IMR-90 (cell line): ENCODE data around the gene RAPGEFL1. TPM values are rescaled to one million over a fixed set of nuclear protein-coding genes. Genes with fewer than 3 reads are reported as not detected.

Experiments used
- ATAC-seq: fragments of 200-7000 bp; cut with Tn5 transposase; 2 replicates; pipeline ENCODE4 v1.9.1; 2020; ENCODE audit warnings: low read depth, mild to moderate bottlenecking, moderate library complexity
- BruUV-seq: library from RNA; stranded (reverse); fragments of 400-500 nt; replicated peaks from 2 replicates; lab custom pipeline; 2021; lab: Mats Ljungman, UMichigan
- CTCF ChIA-PET: fragments of 300-600 bp; formaldehyde crosslinking; extraction: SDS; loops from one replicate; lab custom pipeline; 2021; ENCODE audit warnings: antibody characterized with exemption; lab: Yijun Ruan, JAX
- POLR2A ChIA-PET: fragments of 300-600 bp; sonication (Branson Sonifier 250); formaldehyde crosslinking; loops from one replicate; lab custom pipeline; 2022; ENCODE audit warnings: antibody characterized with exemption; ENCODE audit not compliant: unreplicated experiment; lab: Charles Lee
- DNase-seq: peaks from one replicate; pipeline ENCODE4 v3.0.0; 2013
- H2AFZ ChIP-seq: replicated peaks from 2 replicates; pipeline ENCODE3; 2013; ENCODE audit warnings: low read length, mild to moderate bottlenecking; ENCODE audit not compliant: poor library complexity
- H2AK5ac ChIP-seq: 2 replicates; pipeline ENCODE4 v1.6.1; 2013; ENCODE audit warnings: low read depth, low read length, inconsistent platforms
- H2AK9ac ChIP-seq: replicated peaks from 2 replicates; pipeline ENCODE3; 2013; ENCODE audit warnings: mild to moderate bottlenecking, low read depth, low read length, moderate library complexity; ENCODE audit not compliant: poor library complexity
- H2BK120ac ChIP-seq: 2 replicates; pipeline ENCODE4 v1.6.1; 2013; ENCODE audit warnings: low read depth, low read length, inconsistent platforms
- H2BK15ac ChIP-seq: 3 replicates; pipeline ENCODE4 v1.6.1; 2013; ENCODE audit warnings: low read depth, low read length, inconsistent platforms
- H2BK20ac ChIP-seq: 2 replicates; pipeline ENCODE4 v1.6.1; 2013; ENCODE audit warnings: low read depth, mild to moderate bottlenecking, inconsistent platforms, low read length, moderate library complexity
- H2BK5ac ChIP-seq: 2 replicates; pipeline ENCODE4 v1.6.1; 2013; ENCODE audit warnings: mild to moderate bottlenecking, low read depth, low read length, inconsistent platforms; ENCODE audit not compliant: poor library complexity, severe bottlenecking
- H3K14ac ChIP-seq: replicated peaks from 2 replicates; pipeline ENCODE4 v1.6.1; 2013; ENCODE audit warnings: low read depth, low read length, inconsistent platforms
- H3K18ac ChIP-seq: 2 replicates; pipeline ENCODE4 v1.6.1; 2013; ENCODE audit warnings: low read depth, low read length, control low read depth
- H3K23ac ChIP-seq: 2 replicates; pipeline ENCODE4 v1.6.1; 2013; ENCODE audit warnings: low read depth, low read length, inconsistent platforms
- H3K27ac ChIP-seq: 2 replicates; pipeline ENCODE4 v1.5.1; 2013; ENCODE audit warnings: mild to moderate bottlenecking, control low read depth, low read length; ENCODE audit not compliant: insufficient read depth
- H3K27me3 ChIP-seq: 2 replicates; pipeline ENCODE4 v1.6.1; 2013; ENCODE audit warnings: low read length; ENCODE audit not compliant: control insufficient read depth, insufficient read depth
- H3K36me3 ChIP-seq: 2 replicates; pipeline ENCODE4 v1.6.1; 2013; ENCODE audit warnings: low read length, mixed read lengths; ENCODE audit not compliant: control insufficient read depth, insufficient read depth
- H3K4ac ChIP-seq: 2 replicates; pipeline ENCODE4 v1.6.1; 2013; ENCODE audit warnings: low read depth, low read length, inconsistent platforms
- H3K4me1 ChIP-seq: 2 replicates; pipeline ENCODE4 v1.6.1; 2013; ENCODE audit warnings: low read length, mixed read lengths; ENCODE audit not compliant: control insufficient read depth, insufficient read depth
- H3K4me2 ChIP-seq: 2 replicates; pipeline ENCODE4 v1.6.1; 2013; ENCODE audit warnings: low read depth, mild to moderate bottlenecking, control low read depth, low read length, moderate library complexity
- H3K4me3 ChIP-seq: 2 replicates; pipeline ENCODE4 v1.5.1; 2013; ENCODE audit warnings: low read depth, mild to moderate bottlenecking, control low read depth, low read length, moderate library complexity; ENCODE audit not compliant: insufficient read depth
- H3K56ac ChIP-seq: 2 replicates; pipeline ENCODE4 v1.6.1; 2013; ENCODE audit warnings: low read length, inconsistent platforms; ENCODE audit not compliant: insufficient read depth; ENCODE audit errors: extremely low read depth
- H3K79me1 ChIP-seq, 2 experiments: 2 replicates each; pipeline ENCODE4 v1.6.1; 2013; ENCODE audit warnings: low read length in 2 of 2, inconsistent platforms in 1 of 2, low read depth in 1 of 2
- H3K9ac ChIP-seq: 2 replicates; pipeline ENCODE4 v1.6.1; 2013; ENCODE audit warnings: low read depth, low read length, control low read depth
- H3K9me1 ChIP-seq: 2 replicates; pipeline ENCODE4 v1.6.1; 2013; ENCODE audit warnings: low read length, inconsistent platforms; ENCODE audit not compliant: insufficient read depth
- H3K9me3 ChIP-seq: 2 replicates; pipeline ENCODE4 v1.6.1; 2013; ENCODE audit warnings: low read length; ENCODE audit not compliant: control insufficient read depth, insufficient read depth
- H4K20me1 ChIP-seq: 2 replicates; pipeline ENCODE4 v1.6.1; 2013; ENCODE audit warnings: low read length, inconsistent platforms; ENCODE audit not compliant: insufficient read depth
- H4K5ac ChIP-seq: 2 replicates; pipeline ENCODE4 v1.6.1; 2013; ENCODE audit warnings: mild to moderate bottlenecking, low read depth, low read length, control low read depth
- H4K8ac ChIP-seq, 2 experiments: 2 replicates each; pipeline ENCODE4 v1.6.1; 2013; ENCODE audit warnings: low read depth in 2 of 2, low read length in 2 of 2, control low read depth in 1 of 2, inconsistent platforms in 1 of 2
- H4K91ac ChIP-seq: 2 replicates; pipeline ENCODE4 v1.6.1; 2013; ENCODE audit warnings: low read depth, low read length, inconsistent platforms; ENCODE audit not compliant: insufficient read depth
- CEBPB ChIP-seq: IDR thresholded peaks from 2 replicates; pipeline ENCODE4 v1.6.1; 2012; ENCODE audit warnings: low read depth, low read length, improper control_type of control experiment
- CTCF ChIP-seq: conservative IDR thresholded peaks from 2 replicates; pipeline ENCODE4 v1.5.1; 2012; ENCODE audit warnings: mild to moderate bottlenecking, low read depth, low read length, improper control_type of control experiment
- ELK1 ChIP-seq: fragments of 150-350 bp; IDR thresholded peaks from 2 replicates; pipeline ENCODE4 v1.6.1; 2016; ENCODE audit warnings: low read depth, mild to moderate bottlenecking, low read length, moderate library complexity, borderline replicate concordance
- FOS ChIP-seq: fragments of 150-350 bp; IDR thresholded peaks from 2 replicates; pipeline ENCODE4 v1.6.1; 2016; ENCODE audit warnings: low read depth, low read length
- MAFK ChIP-seq: IDR thresholded peaks from 2 replicates; pipeline ENCODE4 v1.6.1; 2012; ENCODE audit warnings: low read depth, low read length, improper control_type of control experiment
- MAZ ChIP-seq: IDR thresholded peaks from 2 replicates; pipeline ENCODE4 v1.6.1; 2012; ENCODE audit warnings: low read depth, mild to moderate bottlenecking, low read length, improper control_type of control experiment, moderate library complexity, borderline replicate concordance
- NFE2L2 ChIP-seq: fragments of 150-350 bp; IDR thresholded peaks from 2 replicates; pipeline ENCODE4 v1.6.1; 2016; ENCODE audit warnings: low read depth, mild to moderate bottlenecking, low read length
- POLR2A ChIP-seq: IDR thresholded peaks from 2 replicates; pipeline ENCODE4 v1.6.1; 2012; ENCODE audit warnings: mild to moderate bottlenecking, low read depth, low read length
- RCOR1 ChIP-seq: IDR thresholded peaks from 2 replicates; pipeline ENCODE4 v1.6.1; 2012; ENCODE audit warnings: mild to moderate bottlenecking, low read length, improper control_type of control experiment; ENCODE audit not compliant: insufficient replicate concordance
- RFX5 ChIP-seq: IDR thresholded peaks from 2 replicates; pipeline ENCODE4 v1.8.0; 2012; ENCODE audit warnings: low read depth, mild to moderate bottlenecking, low read length, moderate library complexity
- SMC3 ChIP-seq: fragments of 150-350 bp; IDR thresholded peaks from 2 replicates; pipeline ENCODE4 v1.6.1; 2016; ENCODE audit warnings: low read depth, mild to moderate bottlenecking, antibody characterized with exemption, low read length, moderate library complexity
- USF2 ChIP-seq: fragments of 150-350 bp; IDR thresholded peaks from 2 replicates; pipeline ENCODE4 v1.6.1; 2017; ENCODE audit warnings: mild to moderate bottlenecking, antibody characterized with exemption, low read length, low read depth
- WGBS, 2 experiments: methylation state at CpG; one replicate each; pipeline versions ENCODE4 v1.1.5 to v1.1.7; 2013; ENCODE audit warnings: missing lambda C conversion rate in 2 of 2; ENCODE audit not compliant: insufficient read length in 1 of 2; ENCODE audit errors: extremely low coverage in 2 of 2; 5-methylcytosine and 5-hydroxymethylcytosine counted together
- dilution Hi-C: fragments of 300-500 bp; cut with HindIII; formaldehyde crosslinking; loops from one replicate; pipeline ENCODE4 v1.14.3; 2018; ENCODE audit warnings: low sequenced_read_pairs; ENCODE audit not compliant: unreplicated experiment
- in situ Hi-C: fragments of 300-500 bp; cut with MboI; formaldehyde crosslinking; loops from 3 replicates; pipeline ENCODE4 v1.14.3; 2019; ENCODE audit warnings: low sequenced_read_pairs, inconsistent platforms, mixed read lengths
- intact Hi-C: fragments of 100-400 bp; cut with micrococcal nuclease; formaldehyde crosslinking; loops from 2 replicates; pipeline ENCODE4 v1.10.0; 2022
- polyA plus RNA-seq, 3 experiments: library from polyadenylated mRNA; depleted of rRNA; stranded (reverse); fragments of >200 nt; gene quantifications; 2 replicates each; pipeline ENCODE4 v1.2.3, GENCODE V29; 2012; ENCODE audit warnings: low replicate concordance in 1 of 3
- total RNA-seq: library from RNA; depleted of rRNA; stranded (reverse); fragments of >200 nt; gene quantifications from 2 replicates; pipeline ENCODE4 v1.2.3, GENCODE V29; 2012

The RAPGEFL1 gene
- total and polyA plus RNA-seq, 2 of the 4 experiments (the other 2 are of a cell fraction) = 0.54 to 5.6 TPM

GRCh38 chr17:40178021-40178601 lies 841 bp downstream of the RAPGEFL1 start:
- Histone ChIP-seq H3K9me1 (peaks cover 8% of the 10 kb centered on the region; the same call in 1 of the 2 replicates), H2AK5ac (no peak overlapping the region), H3K14ac (no peak overlapping the region), H3K79me1 (peaks cover 4 to 10% of the 10 kb centered on the region in 2 experiments; a peak in 2 of 4 replicates), H4K8ac (no peak overlapping the region), H3K23ac (no peak overlapping the region), H2BK120ac (no peak overlapping the region), H2BK15ac (no peak overlapping the region), H3K27me3 (no peaks in the 10 kb centered on the region), H3K56ac (no peak overlapping the region), H3K4me2 (no peak overlapping the region), H2BK20ac (no peak overlapping the region), H3K9me3 (no peaks in the 10 kb centered on the region), H3K4me1 (peaks cover 17% of the 10 kb centered on the region), H3K36me3 (peaks cover 22% of the 10 kb centered on the region), H2AK9ac (no peak overlapping the region), H2AFZ (no peak overlapping the region), H2BK5ac (no peak overlapping the region), H4K91ac (no peak overlapping the region), H3K27ac (no peak overlapping the region), H3K4me3 (no peak overlapping the region), H3K4ac (no peak overlapping the region), H4K20me1 (peaks cover 14% of the 10 kb centered on the region), H3K9ac (no peak overlapping the region), H3K18ac (no peak overlapping the region), H4K5ac (no peak overlapping the region)
- intact Hi-C loops = no loop called here
- ATAC-seq (no peak), DNase-seq (no peak)
- 72% methylated on average over 6 of the region's 46 CpGs; no CpG with 5 or more reads in 1 of the 2 experiments for WGBS, 2 experiments
- CTCF ChIA-PET = interaction anchor here (0.6 kb wide), 1 partner anchor 13 kb away, joined by 5 read pairs; no protein-coding TSS in a partner anchor
- in situ Hi-C loops = no loop called here
- no TSS peak for BruUV-seq
- dilution Hi-C loops = no loop called here
- POLR2A ChIA-PET = no interaction called here
- TF ChIP-seq FOS (no peak), USF2 (no peak), MAFK (no peak), NFE2L2 (no peak), RCOR1 (no peak), RFX5 (no peak), SMC3 (no peak), CEBPB (no peak), CTCF (no peak), MAZ (no peak), ELK1 (no peak), POLR2A (no peak)
